Activated CD4-positive, alpha-beta T cell treated with anti-CD3 and anti-CD28 coated beads, Interleukin-10, Interleukin-2, amounts not matched to agents 100 ng/mL and 50 ng/mL, durations not matched to agents 16 hours and 8 hours (primary cell): ENCODE data around the gene ARHGEF10L.

ENCODE experiments used
- DNase-seq: peaks from one replicate; pipeline ENCODE4 v3.0.0-alpha.2; 2020

ARHGEF10L gene

GRCh38 chr1:17665054-17665453 is 125.6 kb downstream of the ARHGEF10L start:
- DNase-seq, result no peak

DNA sequence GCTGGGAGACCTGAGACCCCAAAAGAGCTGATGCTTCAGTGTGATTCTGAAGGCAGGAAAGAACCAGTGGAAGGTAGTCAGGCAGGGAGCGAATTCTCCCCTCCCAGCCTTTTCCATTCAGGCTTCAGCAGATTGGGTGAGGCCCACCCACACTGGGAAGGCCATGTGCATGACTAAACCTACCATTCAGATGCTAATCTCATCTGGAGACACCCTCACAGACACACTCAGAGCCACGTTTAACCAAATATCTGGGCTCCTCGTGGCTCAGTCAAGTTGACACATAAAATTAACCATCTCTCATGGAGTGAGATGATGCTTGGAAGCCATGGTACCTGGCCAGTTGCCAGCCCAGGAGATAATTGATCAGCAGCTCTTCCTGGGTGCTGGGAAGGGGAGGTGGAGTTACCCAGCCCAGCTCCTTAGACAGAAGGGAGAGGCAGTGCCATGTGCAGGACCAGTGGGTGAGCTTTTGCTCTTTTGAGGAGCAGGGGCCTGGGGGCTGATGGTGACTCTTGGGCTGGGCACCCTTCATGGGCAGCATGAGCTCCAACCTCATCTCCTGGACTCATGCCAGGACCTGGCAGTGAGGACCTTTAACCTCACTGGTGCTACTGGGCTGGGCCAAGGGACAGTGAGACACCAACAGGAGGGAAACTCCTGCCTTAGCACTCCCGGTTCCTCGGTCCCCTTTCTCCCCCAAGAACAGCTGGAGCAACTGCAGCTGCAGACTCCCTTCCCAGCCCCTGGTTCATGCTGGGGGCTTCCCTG is 126.6 kb downstream of the ARHGEF10L start:
- DNase-seq, result no peak

- no peak for DNase-seq
These were observed 128.1 kb downstream of the ARHGEF10L start for GRCh38 chr1:17667641-17668040.

GRCh38 chr1:17668195-17668594 is 128.7 kb downstream of the ARHGEF10L start:
- DNase-seq, result no peak

- no peak for DNase-seq
These were observed 129.2 kb downstream of the ARHGEF10L start for GRCh38 chr1:17668624-17669175.

DNA sequence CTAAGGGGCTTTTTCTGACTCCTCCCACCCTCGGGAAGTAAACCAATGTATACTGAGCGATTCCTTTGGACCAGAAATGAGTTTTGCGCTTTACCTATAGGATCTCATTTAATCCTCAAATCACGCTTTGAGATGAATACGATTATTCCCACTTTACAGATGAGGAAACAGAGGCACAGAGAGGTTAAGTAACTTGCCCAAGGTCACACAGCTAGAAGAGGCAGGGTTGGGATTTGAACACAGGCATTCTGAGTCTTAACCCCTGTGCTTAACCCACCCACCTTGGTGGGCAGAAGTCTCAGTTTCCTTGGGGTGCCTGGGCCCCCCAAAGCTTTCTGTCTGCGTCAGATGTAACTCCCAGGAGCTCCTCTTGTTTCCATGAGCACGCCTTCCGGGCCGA is 129.8 kb downstream of the ARHGEF10L start:
- DNase-seq, result no peak

DNA sequence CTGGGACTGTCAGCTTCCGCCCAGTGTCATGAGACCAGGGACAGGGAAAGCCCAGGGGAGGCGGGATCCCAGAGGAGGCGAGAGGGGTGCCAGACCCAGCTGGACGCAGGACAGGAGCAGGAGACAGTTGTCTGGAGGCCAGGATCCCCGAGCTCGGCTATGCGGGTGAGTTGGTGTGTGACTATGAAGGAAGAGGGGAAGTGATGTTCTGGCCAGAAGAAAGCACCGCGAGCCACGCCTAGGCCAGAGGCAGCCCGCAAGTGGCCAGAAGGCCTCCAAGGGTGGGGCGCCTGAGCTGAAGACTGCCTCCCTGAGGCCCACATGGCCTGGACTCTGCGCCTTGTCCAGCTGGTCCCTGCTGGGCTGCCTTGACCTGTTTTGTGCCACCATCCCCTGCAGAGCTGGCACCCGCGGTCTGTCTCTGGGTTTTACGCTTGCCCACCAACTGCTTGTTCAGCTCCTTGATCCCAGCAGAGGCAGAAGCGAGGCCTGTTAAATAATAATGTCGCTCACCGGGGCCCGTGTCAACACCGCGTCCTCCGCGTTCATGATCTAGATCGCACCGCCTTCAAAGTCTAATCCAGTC is 130.5 kb downstream of the ARHGEF10L start:
- DNase-seq, result no peak

- no peak for DNase-seq
These were observed 131.3 kb downstream of the ARHGEF10L start for GRCh38 chr1:17670587-17671313.

DNA sequence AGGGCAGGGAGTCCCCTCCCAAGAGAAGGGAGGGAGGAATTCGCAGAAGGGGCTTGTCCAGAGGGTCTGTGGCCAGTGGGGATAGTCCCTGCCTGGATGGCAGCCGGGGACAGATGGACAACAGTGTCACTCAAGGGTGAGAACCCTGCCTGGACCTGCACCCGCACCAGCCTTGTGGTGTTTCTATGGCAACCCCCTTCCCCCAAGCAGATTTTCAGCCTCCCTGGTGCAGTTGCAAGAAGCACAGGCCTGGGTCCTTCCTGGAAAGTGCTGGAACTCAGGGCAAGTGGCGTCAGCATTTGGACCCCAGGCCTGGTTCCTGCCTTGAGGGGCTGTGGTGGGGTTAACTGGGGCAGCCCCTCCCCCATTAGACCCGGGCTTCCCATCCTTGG is 131.8 kb downstream of the ARHGEF10L start:
- no peak for DNase-seq

DNA sequence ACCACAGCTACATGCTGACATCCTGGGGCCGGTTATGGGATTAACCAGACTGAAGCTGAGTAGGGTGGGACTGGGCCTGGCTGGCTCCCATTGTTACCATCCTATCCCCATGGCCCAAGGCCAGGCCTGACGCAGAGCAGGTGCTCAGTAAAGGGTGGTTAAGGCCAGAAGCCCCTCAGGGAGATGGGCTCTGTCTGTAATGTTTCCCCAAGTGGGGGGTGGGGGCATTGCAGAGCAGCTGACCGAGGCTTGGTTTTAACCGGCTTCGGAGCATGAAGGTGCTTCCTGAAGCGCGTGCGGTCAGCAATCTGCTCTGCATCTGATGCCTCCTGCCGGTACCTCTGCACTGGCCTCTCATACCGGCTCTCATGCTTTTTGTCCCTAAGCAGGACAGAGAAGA is 132.2 kb downstream of the ARHGEF10L start:
- DNase-seq, result no peak

- no peak for DNase-seq
These were observed 132.7 kb downstream of the ARHGEF10L start for GRCh38 chr1:17672226-17672625.

GRCh38 chr1:17673329-17674072 is 134.0 kb downstream of the ARHGEF10L start:
- no peak for DNase-seq

GRCh38 chr1:17674726-17675500 is 135.4 kb downstream of the ARHGEF10L start:
- no peak for DNase-seq

GRCh38 chr1:17675744-17676143 is 136.2 kb downstream of the ARHGEF10L start:
- DNase-seq, result no peak

- DNase-seq, result no peak
These were observed 137.0 kb downstream of the ARHGEF10L start for GRCh38 chr1:17676387-17677060.

- DNase-seq, result no peak
These were observed 138.5 kb downstream of the ARHGEF10L start for GRCh38 chr1:17678011-17678410.

- DNase-seq, result no peak
These were observed 140.4 kb downstream of the ARHGEF10L start for GRCh38 chr1:17679856-17680255.

DNA sequence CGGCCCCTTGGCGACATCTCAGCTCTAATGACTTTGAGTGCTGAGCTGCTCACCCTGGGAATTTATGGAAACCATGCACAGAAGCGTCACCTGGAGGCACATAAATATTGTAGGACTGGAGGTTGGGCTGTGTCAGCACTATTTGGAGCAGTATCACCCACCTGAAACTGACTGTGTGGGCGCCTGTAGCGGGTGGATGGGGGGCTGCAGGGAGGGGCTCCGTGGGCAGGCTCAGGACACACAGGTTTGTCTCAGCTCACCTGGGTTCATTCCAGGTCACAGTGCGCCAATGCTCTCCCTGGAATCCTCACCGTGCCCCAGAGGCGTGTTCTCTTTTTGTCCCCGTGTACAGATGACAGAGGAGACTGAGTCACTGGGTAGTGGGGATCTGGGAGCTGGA is 140.8 kb downstream of the ARHGEF10L start:
- no peak for DNase-seq

DNA sequence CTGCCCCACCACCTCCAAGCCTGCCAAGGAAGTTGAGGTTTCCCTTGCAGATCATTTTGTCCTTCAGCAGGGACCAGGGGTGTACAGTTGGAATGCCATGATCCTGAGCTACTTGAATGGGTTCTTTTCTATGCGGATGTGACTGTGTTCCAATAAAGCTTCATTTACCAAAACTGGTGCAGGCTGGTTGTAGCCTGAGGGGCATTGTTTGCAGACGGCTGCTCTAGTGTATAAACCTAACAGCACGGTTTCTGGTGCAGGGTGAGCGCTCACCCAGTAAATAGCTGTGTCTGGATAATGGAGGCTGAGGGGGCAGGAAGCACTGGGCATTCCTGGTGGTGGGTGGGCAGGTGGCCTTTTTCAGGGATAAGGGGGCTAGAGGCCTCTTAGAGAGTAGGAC is 142.9 kb downstream of the ARHGEF10L start:
- no peak for DNase-seq

- DNase-seq, result no peak
These were observed 144.1 kb downstream of the ARHGEF10L start for GRCh38 chr1:17683598-17683997.

- DNase-seq, result no peak
These were observed 145.3 kb downstream of the ARHGEF10L start for GRCh38 chr1:17684810-17685209.

- DNase-seq, result no peak
These were observed 146.8 kb downstream of the ARHGEF10L start for GRCh38 chr1:17686258-17686657.
